ENCODE results near the gene GAGE12H. TPM values are rescaled to one million over a fixed set of nuclear protein-coding genes. Genes with fewer than 3 reads are reported as not detected.
"Not testable (repeated sequence)": the region's sequence is repeated elsewhere in the genome, so short reads cannot be mapped to it uniquely, and the experiment has no call there.

The GAGE12H gene
- total and polyA plus RNA-seq, 2 donors (not counting 1 experiment from before 2014, with no cell fraction given): not detected

DNA sequence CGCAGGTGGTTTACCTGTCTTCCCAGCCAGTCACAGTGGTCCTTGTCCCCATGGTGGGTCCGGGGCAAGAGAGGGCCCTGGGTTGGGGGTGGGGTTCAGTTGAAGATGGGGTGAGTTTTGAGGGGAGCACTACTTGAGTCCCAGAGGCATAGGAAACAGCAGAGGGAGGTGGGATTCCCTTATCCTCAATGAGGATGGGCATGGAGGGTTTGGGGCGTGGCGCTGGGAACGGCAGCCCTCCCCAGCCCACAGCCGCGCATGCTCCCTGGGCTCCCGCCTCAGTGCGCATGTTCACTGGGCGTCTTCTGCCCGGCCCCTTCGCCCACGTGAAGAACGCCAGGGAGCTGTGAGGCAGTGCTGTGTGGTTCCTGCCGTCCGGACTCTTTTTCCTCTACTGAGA lies 19.2 kb upstream of the GAGE12H start, which contains the start of gene GAGE12F:
TSS of gene GAGE12F (plus strand) at position 301 of the 400 bp plus-strand sequence. CDS start 1,155 bp downstream, outside the sequence.
- H3K27me3 Mint-ChIP-seq; H3K4me1 Mint-ChIP-seq; H3K4me3 ChIP-seq (ENCODE audit: control extremely low read depth in 1 of 5, extremely low read depth in 1 of 5, insufficient read depth in 1 of 5, low read depth in 2 of 5, low read length in 4 of 5); intact Hi-C loops (cut with micrococcal nuclease); H3K9me3 ChIP-seq (ENCODE audit: control extremely low read depth in 1 of 3, control insufficient read depth in 2 of 3, insufficient read depth in 1 of 3, low read length in 2 of 3); H4K20me1 ChIP-seq (ENCODE audit: control insufficient read depth, insufficient read depth, low read length, poor library complexity, severe bottlenecking); ATAC-seq (ENCODE audit: low read depth); H3K9ac ChIP-seq (ENCODE audit: low read length); H3K4me3 Mint-ChIP-seq; H3K27ac ChIP-seq (ENCODE audit: low read length in 2 of 2); H3K79me2 ChIP-seq (ENCODE audit: control insufficient read depth, insufficient read depth, low read length); H3K4me1 ChIP-seq (ENCODE audit: control insufficient read depth in 2 of 2, insufficient read depth in 2 of 2, low read length in 2 of 2); POLR2A ChIA-PET; H3K9me3 Mint-ChIP-seq (ENCODE audit: insufficient read depth); DNase-seq; H2AFZ ChIP-seq (ENCODE audit: insufficient read depth, low read depth, low read length, poor library complexity, severe bottlenecking); H3K36me3 ChIP-seq (replicated peaks in 1 of 2; ENCODE audit: control extremely low read depth in 1 of 2, control insufficient read depth in 1 of 2, extremely low read depth in 1 of 2, insufficient read depth in 2 of 2, low read length in 1 of 2); H3K27ac Mint-ChIP-seq; CTCF ChIA-PET; H3K27me3 ChIP-seq (replicated peaks in 1 of 4; ENCODE audit: control extremely low read depth in 1 of 4, control insufficient read depth in 3 of 4, insufficient read depth in 4 of 4, low read length in 3 of 4); H3K4me2 ChIP-seq (replicated peaks; ENCODE audit: low read depth, low read length, poor library complexity, severe bottlenecking): not testable (repeated sequence)
- WGBS (ENCODE audit: insufficient coverage): no CpG with 5 or more reads among the region's 16 CpGs

DNA sequence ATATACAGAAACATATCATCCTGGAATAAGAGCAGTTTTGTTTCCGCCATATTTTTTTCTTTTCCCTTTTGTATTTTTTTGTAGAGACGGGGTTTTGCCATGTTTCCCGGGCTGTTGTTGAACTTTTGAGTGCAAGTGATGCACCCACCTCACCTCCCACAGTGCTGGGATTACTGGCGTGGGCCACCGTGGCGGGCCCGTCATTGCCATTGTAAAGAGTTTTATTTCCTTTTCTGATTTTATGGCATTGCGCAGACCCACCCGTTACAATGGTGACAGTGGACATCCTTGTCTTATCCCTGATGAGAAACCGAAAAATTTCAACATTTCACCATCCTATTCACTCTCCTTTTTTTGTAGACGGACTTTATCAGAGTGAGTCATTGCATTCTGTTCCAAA lies 11.0 kb upstream of the GAGE12H start:
- H3K9me3 ChIP-seq (ENCODE audit: control extremely low read depth in 1 of 3, control insufficient read depth in 2 of 3, insufficient read depth in 1 of 3, low read length in 2 of 3); H3K4me1 Mint-ChIP-seq; ATAC-seq (ENCODE audit: low read depth); H3K27ac Mint-ChIP-seq; H3K9me3 Mint-ChIP-seq (ENCODE audit: insufficient read depth); CTCF ChIA-PET; intact Hi-C loops (cut with micrococcal nuclease); H4K20me1 ChIP-seq (ENCODE audit: control insufficient read depth, insufficient read depth, low read length, poor library complexity, severe bottlenecking); H2AFZ ChIP-seq (ENCODE audit: insufficient read depth, low read depth, low read length, poor library complexity, severe bottlenecking); H3K27me3 Mint-ChIP-seq; H3K4me2 ChIP-seq (replicated peaks; ENCODE audit: low read depth, low read length, poor library complexity, severe bottlenecking); H3K9ac ChIP-seq (ENCODE audit: low read length); H3K4me3 ChIP-seq (ENCODE audit: control extremely low read depth in 1 of 5, extremely low read depth in 1 of 5, insufficient read depth in 1 of 5, low read depth in 2 of 5, low read length in 4 of 5); DNase-seq; POLR2A ChIA-PET; H3K4me3 Mint-ChIP-seq; H3K4me1 ChIP-seq (ENCODE audit: control insufficient read depth in 2 of 2, insufficient read depth in 2 of 2, low read length in 2 of 2); H3K27me3 ChIP-seq (replicated peaks in 1 of 4; ENCODE audit: control extremely low read depth in 1 of 4, control insufficient read depth in 3 of 4, insufficient read depth in 4 of 4, low read length in 3 of 4); H3K36me3 ChIP-seq (replicated peaks in 1 of 2; ENCODE audit: control extremely low read depth in 1 of 2, control insufficient read depth in 1 of 2, extremely low read depth in 1 of 2, insufficient read depth in 2 of 2, low read length in 1 of 2); H3K27ac ChIP-seq (ENCODE audit: low read length in 2 of 2); H3K79me2 ChIP-seq (ENCODE audit: control insufficient read depth, insufficient read depth, low read length): not testable (repeated sequence)
- no CpG with 5 or more reads among the region's 11 CpGs for WGBS (ENCODE audit: insufficient coverage)

DNA sequence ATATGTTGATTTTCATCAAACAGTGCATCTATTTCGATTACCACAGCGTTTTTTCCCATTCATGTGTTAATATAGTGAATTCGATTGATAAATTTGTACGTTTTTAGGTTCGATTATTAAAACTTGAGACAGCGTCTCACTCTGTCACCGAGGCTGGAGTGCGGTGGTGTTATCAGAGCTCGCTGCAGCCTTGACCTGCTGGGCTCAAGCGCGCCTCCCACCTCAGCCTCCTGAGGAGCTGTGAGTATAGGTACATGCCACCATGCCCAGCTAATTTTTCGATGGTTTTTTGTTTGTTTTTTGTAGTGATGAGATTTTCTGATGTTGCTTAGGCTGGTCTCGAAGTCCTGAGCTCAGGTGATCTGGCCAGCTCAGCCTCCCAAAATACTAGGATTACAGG lies 10.6 kb upstream of the GAGE12H start:
- H3K27ac Mint-ChIP-seq; H3K79me2 ChIP-seq (ENCODE audit: control insufficient read depth, insufficient read depth, low read length); ATAC-seq (ENCODE audit: low read depth); intact Hi-C loops (cut with micrococcal nuclease); H4K20me1 ChIP-seq (ENCODE audit: control insufficient read depth, insufficient read depth, low read length, poor library complexity, severe bottlenecking); H3K27ac ChIP-seq (ENCODE audit: low read length in 2 of 2); H3K36me3 ChIP-seq (replicated peaks in 1 of 2; ENCODE audit: control extremely low read depth in 1 of 2, control insufficient read depth in 1 of 2, extremely low read depth in 1 of 2, insufficient read depth in 2 of 2, low read length in 1 of 2); DNase-seq; H3K4me1 ChIP-seq (ENCODE audit: control insufficient read depth in 2 of 2, insufficient read depth in 2 of 2, low read length in 2 of 2); POLR2A ChIA-PET; H3K9me3 ChIP-seq (ENCODE audit: control extremely low read depth in 1 of 3, control insufficient read depth in 2 of 3, insufficient read depth in 1 of 3, low read length in 2 of 3); H3K9me3 Mint-ChIP-seq (ENCODE audit: insufficient read depth); H3K27me3 Mint-ChIP-seq; H3K9ac ChIP-seq (ENCODE audit: low read length); H2AFZ ChIP-seq (ENCODE audit: insufficient read depth, low read depth, low read length, poor library complexity, severe bottlenecking); H3K4me1 Mint-ChIP-seq; H3K4me3 Mint-ChIP-seq; H3K4me3 ChIP-seq (ENCODE audit: control extremely low read depth in 1 of 5, extremely low read depth in 1 of 5, insufficient read depth in 1 of 5, low read depth in 2 of 5, low read length in 4 of 5); CTCF ChIA-PET; H3K4me2 ChIP-seq (replicated peaks; ENCODE audit: low read depth, low read length, poor library complexity, severe bottlenecking); H3K27me3 ChIP-seq (replicated peaks in 1 of 4; ENCODE audit: control extremely low read depth in 1 of 4, control insufficient read depth in 3 of 4, insufficient read depth in 4 of 4, low read length in 3 of 4): not testable (repeated sequence)
- WGBS (ENCODE audit: insufficient coverage): no CpG with 5 or more reads among the region's 13 CpGs

DNA sequence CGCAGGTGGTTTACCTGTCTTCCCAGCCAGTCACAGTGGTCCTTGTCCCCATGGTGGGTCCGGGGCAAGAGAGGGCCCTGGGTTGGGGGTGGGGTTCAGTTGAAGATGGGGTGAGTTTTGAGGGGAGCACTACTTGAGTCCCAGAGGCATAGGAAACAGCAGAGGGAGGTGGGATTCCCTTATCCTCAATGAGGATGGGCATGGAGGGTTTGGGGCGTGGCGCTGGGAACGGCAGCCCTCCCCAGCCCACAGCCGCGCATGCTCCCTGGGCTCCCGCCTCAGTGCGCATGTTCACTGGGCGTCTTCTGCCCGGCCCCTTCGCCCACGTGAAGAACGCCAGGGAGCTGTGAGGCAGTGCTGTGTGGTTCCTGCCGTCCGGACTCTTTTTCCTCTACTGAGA lies 9.6 kb upstream of the GAGE12H start, which contains the start of gene GAGE12G:
TSS of gene GAGE12G (plus strand) at position 301 of the 400 bp plus-strand sequence. CDS start 1,155 bp downstream, outside the sequence.
- intact Hi-C loops (cut with micrococcal nuclease); H3K9ac ChIP-seq (ENCODE audit: low read length); H3K4me3 Mint-ChIP-seq; H3K27me3 Mint-ChIP-seq; DNase-seq; H3K4me1 ChIP-seq (ENCODE audit: control insufficient read depth in 2 of 2, insufficient read depth in 2 of 2, low read length in 2 of 2); ATAC-seq (ENCODE audit: low read depth); H3K27me3 ChIP-seq (replicated peaks in 1 of 4; ENCODE audit: control extremely low read depth in 1 of 4, control insufficient read depth in 3 of 4, insufficient read depth in 4 of 4, low read length in 3 of 4); H4K20me1 ChIP-seq (ENCODE audit: control insufficient read depth, insufficient read depth, low read length, poor library complexity, severe bottlenecking); H2AFZ ChIP-seq (ENCODE audit: insufficient read depth, low read depth, low read length, poor library complexity, severe bottlenecking); H3K4me2 ChIP-seq (replicated peaks; ENCODE audit: low read depth, low read length, poor library complexity, severe bottlenecking); H3K9me3 Mint-ChIP-seq (ENCODE audit: insufficient read depth); H3K9me3 ChIP-seq (ENCODE audit: control extremely low read depth in 1 of 3, control insufficient read depth in 2 of 3, insufficient read depth in 1 of 3, low read length in 2 of 3); H3K79me2 ChIP-seq (ENCODE audit: control insufficient read depth, insufficient read depth, low read length); H3K27ac ChIP-seq (ENCODE audit: low read length in 2 of 2); H3K36me3 ChIP-seq (replicated peaks in 1 of 2; ENCODE audit: control extremely low read depth in 1 of 2, control insufficient read depth in 1 of 2, extremely low read depth in 1 of 2, insufficient read depth in 2 of 2, low read length in 1 of 2); H3K27ac Mint-ChIP-seq; CTCF ChIA-PET; H3K4me1 Mint-ChIP-seq; POLR2A ChIA-PET; H3K4me3 ChIP-seq (ENCODE audit: control extremely low read depth in 1 of 5, extremely low read depth in 1 of 5, insufficient read depth in 1 of 5, low read depth in 2 of 5, low read length in 4 of 5): not testable (repeated sequence)
- WGBS (ENCODE audit: insufficient coverage): no CpG with 5 or more reads among the region's 16 CpGs

Measured in B cell (primary cell).